ENCODE data around the gene GARIN3.

DNA sequence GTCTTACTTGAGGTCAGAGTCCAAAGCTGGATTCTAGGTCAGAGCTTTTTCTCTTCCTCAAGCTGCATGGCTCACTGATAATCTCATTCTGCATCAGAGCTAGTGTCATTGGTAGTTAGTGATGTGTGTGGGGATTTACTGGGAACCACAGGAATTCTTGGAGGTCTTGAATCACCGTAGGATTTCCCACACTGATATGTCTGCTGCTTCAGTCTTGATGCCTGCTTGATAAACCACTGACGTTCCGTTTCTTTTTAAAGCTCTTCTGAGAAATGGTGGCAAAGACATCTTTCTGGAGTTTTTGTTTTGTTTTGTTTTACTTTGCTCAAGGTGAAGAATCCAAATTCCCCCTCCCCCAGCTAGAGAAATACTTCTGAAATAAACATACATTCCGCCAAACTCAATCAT is 1.2 kb upstream of the GARIN3 start:
- TF ChIP-seq, protein P1, sequence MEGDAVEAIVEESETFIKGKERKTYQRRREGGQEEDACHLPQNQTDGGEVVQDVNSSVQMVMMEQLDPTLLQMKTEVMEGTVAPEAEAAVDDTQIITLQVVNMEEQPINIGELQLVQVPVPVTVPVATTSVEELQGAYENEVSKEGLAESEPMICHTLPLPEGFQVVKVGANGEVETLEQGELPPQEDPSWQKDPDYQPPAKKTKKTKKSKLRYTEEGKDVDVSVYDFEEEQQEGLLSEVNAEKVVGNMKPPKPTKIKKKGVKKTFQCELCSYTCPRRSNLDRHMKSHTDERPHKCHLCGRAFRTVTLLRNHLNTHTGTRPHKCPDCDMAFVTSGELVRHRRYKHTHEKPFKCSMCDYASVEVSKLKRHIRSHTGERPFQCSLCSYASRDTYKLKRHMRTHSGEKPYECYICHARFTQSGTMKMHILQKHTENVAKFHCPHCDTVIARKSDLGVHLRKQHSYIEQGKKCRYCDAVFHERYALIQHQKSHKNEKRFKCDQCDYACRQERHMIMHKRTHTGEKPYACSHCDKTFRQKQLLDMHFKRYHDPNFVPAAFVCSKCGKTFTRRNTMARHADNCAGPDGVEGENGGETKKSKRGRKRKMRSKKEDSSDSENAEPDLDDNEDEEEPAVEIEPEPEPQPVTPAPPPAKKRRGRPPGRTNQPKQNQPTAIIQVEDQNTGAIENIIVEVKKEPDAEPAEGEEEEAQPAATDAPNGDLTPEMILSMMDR (IDR thresholded peaks at IDR 0.05): no peak
- TF ChIP-seq POLR2A (IDR thresholded peaks at IDR 0.05) (no peak), POLR2AphosphoS5 (IDR thresholded peaks at IDR 0.05) (no peak)
